Measurements from ENCODE around the gene PRKAG2.

Gene PRKAG2

DNA sequence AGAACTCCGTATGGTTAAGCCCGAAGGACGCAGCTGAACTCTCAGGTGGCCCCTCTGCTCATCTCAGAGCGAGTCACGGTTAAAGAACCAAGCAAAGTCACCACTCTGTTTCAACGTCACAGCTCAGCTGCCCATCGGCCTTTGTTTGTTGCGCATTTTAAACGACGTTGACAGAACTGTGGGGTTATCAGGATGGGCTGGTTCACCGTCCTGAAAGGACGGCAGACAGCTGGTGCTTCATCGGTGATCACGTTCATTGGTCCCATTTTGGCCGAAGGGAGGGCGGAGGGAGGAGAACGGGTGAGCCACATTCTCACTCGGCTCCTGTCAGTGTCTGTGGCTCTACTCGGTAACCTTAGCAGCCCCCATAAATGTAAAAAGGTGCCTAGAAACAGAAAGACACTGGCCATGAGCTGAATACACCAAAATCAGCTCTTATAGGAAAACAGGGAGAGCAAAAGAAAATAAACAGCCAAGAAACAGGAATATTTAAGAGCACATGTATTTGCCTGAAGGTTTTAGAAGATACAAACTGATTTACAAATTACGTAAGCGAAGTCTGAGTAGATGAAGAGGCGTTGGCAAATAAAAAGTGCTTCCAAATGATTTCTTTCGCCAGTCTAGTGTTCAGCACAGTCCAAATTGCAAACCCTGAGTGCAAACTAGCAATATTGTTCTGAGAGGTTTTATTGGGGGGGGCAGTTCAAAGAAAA is 8.4 kb downstream of the PRKAG2 start:
- DNase-seq (ENCODE audit: low spot score) = no peak
- Histone ChIP-seq H3K27ac (peak overlapping the region; percentile 4 to 70), H3K4me3 (peak overlapping the region; percentile 38)
- no peak for TF ChIP-seq CTCF (IDR thresholded peaks at IDR 0.05)

GRCh38 chr7:151867912-151868311 is 9.0 kb downstream of the PRKAG2 start:
- H3K4me3 ChIP-seq = peak overlapping the region; percentile 38
- no peak for DNase-seq (ENCODE audit: low spot score)
- TF ChIP-seq CTCF (IDR thresholded peaks at IDR 0.05) = no peak
- peak overlapping the region; percentile 4 to 70 for H3K27ac ChIP-seq

DNA sequence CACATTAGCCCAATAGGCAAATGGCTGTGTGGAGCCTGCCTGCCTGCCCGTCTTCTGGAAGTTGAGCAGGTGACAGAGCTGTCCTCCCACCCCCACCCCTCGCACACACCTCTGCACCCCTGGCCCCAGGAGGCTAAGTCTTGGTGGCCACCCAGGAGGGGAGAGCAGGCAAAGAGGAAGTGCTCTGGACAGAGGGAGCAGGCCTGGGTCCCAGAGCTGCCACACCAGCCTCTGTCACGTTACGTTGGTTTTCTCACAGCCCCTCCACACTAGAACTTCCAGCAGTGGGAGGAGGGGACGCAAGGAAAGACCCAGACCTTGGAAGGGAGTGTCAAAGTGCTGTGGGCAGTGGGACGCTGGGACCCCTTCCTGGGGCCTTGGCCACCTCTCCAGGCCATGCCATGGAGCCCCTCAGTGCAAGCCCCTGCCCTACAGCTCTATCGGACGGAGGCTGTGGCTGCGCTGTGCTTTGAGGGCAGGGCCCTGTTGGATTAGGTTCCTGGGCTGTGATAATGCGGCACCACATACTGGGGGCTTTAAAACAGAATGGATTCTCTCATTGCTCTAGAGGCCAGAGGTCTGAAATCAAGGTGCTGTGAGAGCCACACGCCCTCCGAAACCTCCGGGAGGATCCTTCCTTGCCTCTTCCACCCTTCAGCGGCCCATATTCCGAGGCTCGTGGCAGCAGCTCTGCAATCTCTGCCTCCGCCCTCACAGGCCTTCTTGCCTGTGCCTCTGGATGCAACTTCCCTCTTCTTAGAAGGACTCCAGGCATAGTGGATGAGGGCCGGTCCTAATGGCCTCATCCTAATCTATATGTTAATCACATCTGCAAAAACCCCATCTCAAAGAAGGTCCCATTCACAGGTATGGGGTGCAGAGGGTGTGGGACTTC is 9.9 kb downstream of the PRKAG2 start:
- H3K27ac ChIP-seq = no peak overlapping the region
- no peak for DNase-seq (ENCODE audit: low spot score)
- H3K4me3 ChIP-seq = no peak overlapping the region
- no peak for TF ChIP-seq CTCF (IDR thresholded peaks at IDR 0.05)

DNA sequence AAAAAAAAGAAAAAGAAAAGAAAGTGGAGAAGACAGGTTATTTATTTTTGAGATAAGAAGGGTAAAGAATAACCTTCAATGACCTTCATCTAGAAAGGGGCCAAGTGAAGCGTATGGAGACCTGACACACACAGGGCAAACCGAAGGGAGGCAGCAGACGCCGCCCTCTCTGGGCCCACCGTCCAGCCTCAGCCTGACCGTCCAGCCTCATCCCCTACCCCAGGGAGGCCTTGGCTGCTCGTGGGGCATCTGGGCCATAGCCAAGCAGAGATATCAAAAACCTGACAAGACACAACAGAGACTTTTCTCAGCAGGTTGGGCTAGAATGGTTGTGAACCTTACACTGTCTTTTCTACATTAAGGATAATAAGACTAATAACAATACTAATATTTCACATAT is 10.9 kb downstream of the PRKAG2 start:
- no peak for DNase-seq (ENCODE audit: low spot score)
- no peak for TF ChIP-seq CTCF (IDR thresholded peaks at IDR 0.05)
- Histone ChIP-seq H3K27ac (no peak overlapping the region), H3K4me3 (no peak overlapping the region)

DNA sequence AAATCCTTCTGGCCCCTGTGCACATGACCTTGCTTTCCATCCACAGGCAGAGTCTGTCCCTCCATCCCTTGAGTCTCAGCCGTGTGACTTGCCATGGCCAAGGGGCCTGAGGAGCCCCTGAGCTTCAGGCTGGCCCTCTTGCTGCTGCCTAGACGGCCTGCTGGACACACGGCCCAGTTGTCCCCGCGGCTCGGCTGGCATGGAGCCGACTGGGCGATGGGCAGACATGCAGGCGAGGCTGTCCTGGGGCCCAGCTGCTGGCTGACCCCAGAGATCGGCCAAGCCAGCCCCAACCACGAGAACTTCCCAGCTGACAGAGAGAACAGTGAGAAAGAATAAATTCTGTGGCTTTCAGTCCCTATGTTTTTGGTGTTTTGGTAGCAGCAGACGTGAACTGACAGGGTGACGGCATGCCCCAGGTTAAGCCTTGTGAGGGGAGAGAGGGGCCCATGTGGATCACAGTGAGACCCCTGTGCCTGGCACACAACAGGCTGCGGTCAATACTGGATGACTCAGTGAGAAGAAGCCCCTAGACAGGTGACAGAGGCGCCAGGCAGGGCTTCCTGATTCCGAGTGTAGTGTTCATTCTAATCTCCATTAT is 11.7 kb downstream of the PRKAG2 start:
- Histone ChIP-seq H3K4me3 (no peak overlapping the region), H3K27ac (no peak overlapping the region)
- TF ChIP-seq CTCF (IDR thresholded peaks at IDR 0.05) = no peak
- DNase-seq (ENCODE audit: low spot score) = no peak

GRCh38 chr7:151864561-151864960 is 12.4 kb downstream of the PRKAG2 start:
- Histone ChIP-seq H3K4me3 (no peak overlapping the region), H3K27ac (no peak overlapping the region)
- DNase-seq (ENCODE audit: low spot score) = no peak
- TF ChIP-seq CTCF (IDR thresholded peaks at IDR 0.05) = no peak

Data from coronary artery (tissue), 2 donors.